Measurements from ENCODE around the gene ZNF318.

ZNF318 gene

GRCh38 chr6:43301081-43301870 lies 68.2 kb downstream of the ZNF318 start:
- no peak for DNase-seq (ENCODE audit: low read depth)

GRCh38 chr6:43299338-43300293 lies 69.8 kb downstream of the ZNF318 start:
- no peak for DNase-seq (ENCODE audit: low read depth)

DNA sequence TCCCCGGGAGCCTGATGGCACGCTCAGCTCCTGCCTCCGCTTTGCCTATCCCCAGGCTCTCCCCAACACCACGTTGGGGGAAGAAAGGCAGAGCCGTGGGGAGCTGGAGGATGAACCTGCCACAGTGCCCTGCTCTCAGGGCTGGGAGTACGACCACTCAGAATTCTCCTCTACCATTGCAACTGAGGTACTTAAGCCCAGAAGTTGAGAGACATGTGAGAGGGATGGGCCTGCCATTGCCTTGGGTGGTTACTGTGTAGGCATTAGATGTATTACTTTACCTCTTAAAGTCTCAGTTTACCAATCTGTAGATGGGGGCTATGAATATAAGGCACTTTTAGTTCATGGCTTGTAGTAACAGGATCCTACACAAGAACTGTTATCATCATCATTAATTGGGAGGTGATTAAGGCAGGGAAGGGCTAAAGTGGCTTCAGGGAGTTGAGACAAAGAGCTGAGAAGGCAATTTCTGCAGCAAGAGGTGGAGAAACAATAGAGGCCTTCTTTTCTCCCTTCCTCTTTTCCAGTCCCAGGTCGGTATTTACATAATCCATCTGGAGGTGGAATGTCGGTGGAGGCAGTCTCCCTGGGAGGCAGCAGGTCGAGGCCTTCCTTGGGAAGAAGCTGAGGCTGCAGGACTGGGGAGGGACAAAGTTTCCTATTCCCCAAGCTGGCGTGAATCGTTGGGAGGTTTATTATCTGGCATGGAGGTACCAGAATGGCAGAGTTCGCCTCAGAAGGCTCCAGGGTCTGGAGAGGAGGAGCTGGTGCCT lies 70.7 kb downstream of the ZNF318 start:
- no peak for DNase-seq (ENCODE audit: low read depth)

DNA sequence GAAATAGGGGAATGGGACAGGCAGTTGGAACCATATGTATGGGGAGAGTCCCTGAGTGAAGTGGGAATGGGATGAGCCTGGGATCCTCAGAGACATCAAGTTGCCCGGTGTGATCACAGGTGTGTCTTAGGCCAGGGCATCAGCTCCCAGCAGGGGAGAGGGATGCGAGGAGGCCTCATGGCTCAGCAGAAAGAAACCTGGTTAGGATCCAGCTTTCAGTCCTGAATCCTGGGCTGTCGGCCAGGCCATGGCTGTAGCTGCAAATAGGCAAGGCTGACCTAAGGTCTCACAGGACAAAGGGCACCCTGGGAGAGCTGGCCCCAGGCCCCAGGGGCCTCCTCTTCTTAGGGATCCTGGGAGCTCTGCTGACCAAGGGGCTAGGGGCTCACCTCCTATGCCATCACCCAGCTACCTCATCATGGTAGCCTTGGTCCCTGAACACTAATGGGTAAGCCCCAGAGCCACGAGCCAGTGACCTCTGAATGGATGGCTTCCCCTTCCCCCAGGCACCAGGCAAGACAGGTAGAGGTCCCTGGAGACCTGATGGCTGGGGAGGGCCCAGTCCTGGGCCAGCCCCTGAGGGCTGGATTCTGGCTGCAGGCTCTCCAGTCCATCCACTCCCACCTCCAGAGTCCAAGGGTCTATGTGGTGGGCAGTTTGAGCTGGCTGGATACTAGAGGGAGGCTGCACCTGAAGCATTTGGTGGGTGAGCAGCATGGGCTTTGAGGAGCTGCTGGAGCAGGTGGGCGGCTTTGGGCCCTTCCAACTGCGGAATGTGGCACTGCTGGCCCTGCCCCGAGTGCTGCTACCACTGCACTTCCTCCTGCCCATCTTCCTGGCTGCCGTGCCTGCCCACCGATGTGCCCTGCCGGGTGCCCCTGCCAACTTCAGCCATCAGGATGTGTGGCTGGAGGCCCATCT lies 71.5 kb downstream of the ZNF318 start, which contains the start of gene SLC22A7:
Gene SLC22A7, plus strand, starts transcription at position 617 of the 921 bp plus-strand sequence. Its CDS starts 99 bp downstream, at position 716.
- DNase-seq (ENCODE audit: low read depth), result no peak

- DNase-seq (ENCODE audit: low read depth), result no peak
These were observed 72.5 kb downstream of the ZNF318 start for GRCh38 chr6:43296780-43297497.

GRCh38 chr6:43295456-43295855 lies 74.0 kb downstream of the ZNF318 start:
- no peak for DNase-seq (ENCODE audit: low read depth)

- no peak for DNase-seq (ENCODE audit: low read depth)
These were observed 74.9 kb downstream of the ZNF318 start for GRCh38 chr6:43294536-43294935.

- DNase-seq (ENCODE audit: low read depth), result no peak
These were observed 75.7 kb downstream of the ZNF318 start for GRCh38 chr6:43293698-43294097.

DNA sequence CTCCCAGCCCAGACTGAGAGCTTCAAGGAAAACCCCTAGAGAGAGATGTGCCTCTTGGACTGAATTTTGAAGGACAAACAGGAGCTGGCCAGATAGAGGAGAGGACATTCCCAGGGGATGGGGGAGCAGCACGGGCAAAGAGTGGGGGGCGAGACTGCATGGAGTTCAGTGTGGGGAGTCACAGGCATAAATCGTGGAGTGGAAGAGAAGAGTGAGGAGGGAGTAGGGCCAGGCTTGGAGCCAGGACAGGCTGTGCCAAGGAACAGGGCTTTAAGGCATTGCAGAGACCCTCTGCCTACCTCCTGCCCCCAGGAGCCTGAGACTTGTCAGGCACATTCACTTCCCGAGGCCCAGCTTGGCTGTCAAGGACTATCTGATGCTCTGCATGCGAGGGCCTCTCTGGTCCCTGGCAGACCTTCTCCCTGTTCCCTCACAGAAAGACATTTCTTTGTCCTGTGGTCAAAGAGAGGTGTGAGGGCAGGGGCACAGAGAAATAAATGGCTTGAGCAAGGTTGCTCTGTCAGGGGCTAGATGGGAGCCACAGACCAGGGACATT lies 76.6 kb downstream of the ZNF318 start:
- DNase-seq (ENCODE audit: low read depth), result no peak

- no peak for DNase-seq (ENCODE audit: low read depth)
These were observed 77.1 kb downstream of the ZNF318 start for GRCh38 chr6:43292341-43292740.

DNA sequence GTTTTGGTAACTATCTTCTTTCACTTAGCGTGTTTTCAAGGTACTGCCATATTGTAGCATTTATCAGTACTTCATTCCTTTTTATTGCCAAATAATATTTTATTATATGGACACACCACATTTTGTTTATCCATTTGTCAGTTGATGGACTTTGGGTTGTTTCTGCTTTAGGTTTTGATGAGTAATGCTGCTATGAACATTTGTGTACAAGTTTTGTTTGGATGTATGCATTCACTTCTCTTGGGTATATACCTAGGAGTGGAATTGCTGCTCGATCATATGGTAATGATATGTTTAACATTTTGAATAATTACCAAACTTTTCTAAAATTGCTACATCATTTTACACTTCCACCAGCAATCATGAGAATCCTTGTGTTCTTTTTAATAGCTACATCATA lies 77.7 kb downstream of the ZNF318 start:
- DNase-seq (ENCODE audit: low read depth), result no peak

DNA sequence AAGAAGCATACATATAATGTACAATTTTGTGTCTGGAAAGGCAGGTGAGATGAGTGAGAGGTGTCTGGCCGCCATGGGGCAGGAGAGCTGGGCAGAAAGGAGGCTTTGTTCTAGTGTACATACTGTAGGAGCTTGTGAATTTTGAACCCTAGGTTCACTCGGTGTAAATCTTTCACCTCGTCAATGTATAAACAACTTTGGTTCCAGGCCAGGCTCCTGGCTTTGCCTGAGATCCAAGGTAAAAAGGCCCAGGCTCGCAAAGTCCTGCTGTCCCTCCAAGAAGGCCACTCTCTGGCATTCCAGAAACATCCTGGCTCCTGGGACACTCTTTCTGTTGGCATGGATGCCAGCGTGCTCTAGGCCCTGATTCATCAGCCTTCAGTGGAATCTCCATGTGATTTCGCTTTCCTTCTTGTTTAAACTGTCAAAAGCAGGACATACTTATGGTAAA lies 78.5 kb downstream of the ZNF318 start:
- DNase-seq (ENCODE audit: low read depth), result no peak

GRCh38 chr6:43290339-43290904 lies 79.0 kb downstream of the ZNF318 start:
- DNase-seq (ENCODE audit: low read depth), result no peak

- DNase-seq (ENCODE audit: low read depth), result no peak
These were observed 81.4 kb downstream of the ZNF318 start for GRCh38 chr6:43287717-43288679.

- DNase-seq (ENCODE audit: low read depth), result no peak
These were observed 82.3 kb downstream of the ZNF318 start for GRCh38 chr6:43286980-43287716.

- DNase-seq (ENCODE audit: low read depth), result no peak
These were observed 82.9 kb downstream of the ZNF318 start for GRCh38 chr6:43286456-43286979.
